ENCODE data around the gene LOXHD1. TPM values are rescaled to one million over a fixed set of nuclear protein-coding genes. Genes with fewer than 3 reads are reported as not detected.

LOXHD1 gene, protein sequence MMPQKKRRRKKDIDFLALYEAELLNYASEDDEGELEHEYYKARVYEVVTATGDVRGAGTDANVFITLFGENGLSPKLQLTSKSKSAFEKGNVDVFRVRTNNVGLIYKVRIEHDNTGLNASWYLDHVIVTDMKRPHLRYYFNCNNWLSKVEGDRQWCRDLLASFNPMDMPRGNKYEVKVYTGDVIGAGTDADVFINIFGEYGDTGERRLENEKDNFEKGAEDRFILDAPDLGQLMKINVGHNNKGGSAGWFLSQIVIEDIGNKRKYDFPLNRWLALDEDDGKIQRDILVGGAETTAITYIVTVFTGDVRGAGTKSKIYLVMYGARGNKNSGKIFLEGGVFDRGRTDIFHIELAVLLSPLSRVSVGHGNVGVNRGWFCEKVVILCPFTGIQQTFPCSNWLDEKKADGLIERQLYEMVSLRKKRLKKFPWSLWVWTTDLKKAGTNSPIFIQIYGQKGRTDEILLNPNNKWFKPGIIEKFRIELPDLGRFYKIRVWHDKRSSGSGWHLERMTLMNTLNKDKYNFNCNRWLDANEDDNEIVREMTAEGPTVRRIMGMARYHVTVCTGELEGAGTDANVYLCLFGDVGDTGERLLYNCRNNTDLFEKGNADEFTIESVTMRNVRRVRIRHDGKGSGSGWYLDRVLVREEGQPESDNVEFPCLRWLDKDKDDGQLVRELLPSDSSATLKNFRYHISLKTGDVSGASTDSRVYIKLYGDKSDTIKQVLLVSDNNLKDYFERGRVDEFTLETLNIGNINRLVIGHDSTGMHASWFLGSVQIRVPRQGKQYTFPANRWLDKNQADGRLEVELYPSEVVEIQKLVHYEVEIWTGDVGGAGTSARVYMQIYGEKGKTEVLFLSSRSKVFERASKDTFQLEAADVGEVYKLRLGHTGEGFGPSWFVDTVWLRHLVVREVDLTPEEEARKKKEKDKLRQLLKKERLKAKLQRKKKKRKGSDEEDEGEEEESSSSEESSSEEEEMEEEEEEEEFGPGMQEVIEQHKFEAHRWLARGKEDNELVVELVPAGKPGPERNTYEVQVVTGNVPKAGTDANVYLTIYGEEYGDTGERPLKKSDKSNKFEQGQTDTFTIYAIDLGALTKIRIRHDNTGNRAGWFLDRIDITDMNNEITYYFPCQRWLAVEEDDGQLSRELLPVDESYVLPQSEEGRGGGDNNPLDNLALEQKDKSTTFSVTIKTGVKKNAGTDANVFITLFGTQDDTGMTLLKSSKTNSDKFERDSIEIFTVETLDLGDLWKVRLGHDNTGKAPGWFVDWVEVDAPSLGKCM (N-terminal part only)
- total RNA-seq = 1 to 10 TPM in 1 of 2 donors, under 1 TPM in 1; 0.27 to 5.5 TPM

DNA sequence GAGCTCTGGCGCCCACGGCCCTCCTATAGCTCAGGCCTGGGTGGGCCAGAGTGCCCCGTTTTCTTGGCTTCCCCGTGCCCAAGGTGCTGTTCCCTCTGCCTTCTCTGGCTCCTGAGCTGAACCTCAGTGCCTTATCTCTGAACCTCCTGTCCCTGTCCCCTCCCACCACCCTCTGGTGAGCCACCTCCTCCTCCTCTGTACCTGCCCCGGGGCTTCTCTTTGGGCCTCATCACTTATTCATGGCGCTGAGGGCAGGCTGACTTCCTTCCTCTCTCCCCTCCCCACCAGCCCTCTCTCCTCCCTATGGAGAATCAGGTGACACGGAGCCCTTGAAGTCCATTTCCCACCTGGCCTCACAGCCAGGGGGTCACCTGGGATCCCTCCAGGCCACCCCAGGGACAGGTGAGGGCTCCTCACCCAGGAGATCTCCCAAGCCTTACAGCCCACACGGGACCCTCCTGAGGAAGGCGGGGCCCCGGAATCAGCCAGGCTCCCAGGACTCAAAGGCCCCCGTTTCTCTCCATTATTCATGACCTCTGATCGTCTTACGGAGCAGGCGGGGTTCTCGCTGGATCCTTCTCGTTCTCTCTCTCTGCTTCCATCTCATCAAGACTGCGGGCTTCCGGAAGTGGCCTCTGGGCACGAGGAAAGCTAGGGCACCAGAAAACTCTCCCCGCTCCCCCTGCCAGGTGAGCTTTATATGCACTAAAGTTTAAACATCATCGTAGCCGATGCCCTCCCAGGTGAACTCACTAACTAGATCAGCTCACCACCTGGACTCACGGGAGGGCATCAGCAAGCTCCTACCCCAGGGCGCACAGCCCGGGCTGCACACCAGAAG is at the start of gene LOXHD1:
Gene LOXHD1, minus strand, starts transcription at position 106 of the 841 bp plus-strand sequence. CDS start 187 bp downstream, outside the sequence.
- ATAC-seq (ENCODE audit: insufficient number of reproducible peaks, low FRiP score, low read depth) (no peak), DNase-seq (ENCODE audit: low spot score) (no peak)
- Histone ChIP-seq H3K4me3 (no peak within 1 kb of the TSS), H3K27ac (no peak within 1 kb of the TSS), H3K36me3 (no peaks in the 10 kb centered on the region), H3K9me3 (no peaks in the 10 kb centered on the region), H3K4me1 (ENCODE audit: control insufficient read depth in 1 of 2, low read depth in 2 of 2) (no peaks in the 10 kb centered on the region), H3K27me3 (replicated peaks; ENCODE audit: insufficient read depth) (no peaks in the 10 kb centered on the region)
- TF ChIP-seq, protein P1, sequence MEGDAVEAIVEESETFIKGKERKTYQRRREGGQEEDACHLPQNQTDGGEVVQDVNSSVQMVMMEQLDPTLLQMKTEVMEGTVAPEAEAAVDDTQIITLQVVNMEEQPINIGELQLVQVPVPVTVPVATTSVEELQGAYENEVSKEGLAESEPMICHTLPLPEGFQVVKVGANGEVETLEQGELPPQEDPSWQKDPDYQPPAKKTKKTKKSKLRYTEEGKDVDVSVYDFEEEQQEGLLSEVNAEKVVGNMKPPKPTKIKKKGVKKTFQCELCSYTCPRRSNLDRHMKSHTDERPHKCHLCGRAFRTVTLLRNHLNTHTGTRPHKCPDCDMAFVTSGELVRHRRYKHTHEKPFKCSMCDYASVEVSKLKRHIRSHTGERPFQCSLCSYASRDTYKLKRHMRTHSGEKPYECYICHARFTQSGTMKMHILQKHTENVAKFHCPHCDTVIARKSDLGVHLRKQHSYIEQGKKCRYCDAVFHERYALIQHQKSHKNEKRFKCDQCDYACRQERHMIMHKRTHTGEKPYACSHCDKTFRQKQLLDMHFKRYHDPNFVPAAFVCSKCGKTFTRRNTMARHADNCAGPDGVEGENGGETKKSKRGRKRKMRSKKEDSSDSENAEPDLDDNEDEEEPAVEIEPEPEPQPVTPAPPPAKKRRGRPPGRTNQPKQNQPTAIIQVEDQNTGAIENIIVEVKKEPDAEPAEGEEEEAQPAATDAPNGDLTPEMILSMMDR (IDR thresholded peaks at IDR 0.05) = no peak

DNA sequence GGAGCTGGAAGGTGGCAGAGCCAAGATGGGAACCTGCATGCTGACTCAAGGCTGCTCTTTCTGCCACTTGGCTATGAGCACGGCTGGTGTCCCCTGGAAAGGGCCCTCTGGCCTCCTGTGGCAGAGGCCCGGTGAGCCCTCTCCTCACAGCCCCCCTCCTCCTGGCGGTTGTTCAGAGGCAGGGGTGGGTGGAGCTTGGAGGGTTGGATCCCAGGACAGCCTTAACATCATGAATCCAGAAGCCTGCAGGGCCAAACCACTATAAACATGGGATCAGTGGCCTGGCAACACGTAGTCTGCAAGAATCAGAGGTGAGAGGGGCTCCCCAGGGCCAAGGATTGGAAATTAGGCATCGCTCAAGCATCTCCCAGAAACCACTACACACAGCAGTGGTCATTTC is 48.5 kb upstream of the LOXHD1 start:
- H3K36me3 ChIP-seq = no peaks in the 10 kb centered on the region
- TF ChIP-seq, protein P1 (IDR thresholded peaks at IDR 0.05) = no peak
- DNase-seq (ENCODE audit: low spot score) (no peak), ATAC-seq (ENCODE audit: insufficient number of reproducible peaks, low FRiP score, low read depth) (no peak)
- no peak overlapping the region for H3K4me3 ChIP-seq
- H3K27ac ChIP-seq = no peak overlapping the region
- H3K9me3 ChIP-seq = no peaks in the 10 kb centered on the region
- no peaks in the 10 kb centered on the region for H3K27me3 ChIP-seq (replicated peaks; ENCODE audit: insufficient read depth)
- H3K4me1 ChIP-seq (ENCODE audit: control insufficient read depth in 1 of 2, low read depth in 2 of 2) = no peaks in the 10 kb centered on the region

DNA sequence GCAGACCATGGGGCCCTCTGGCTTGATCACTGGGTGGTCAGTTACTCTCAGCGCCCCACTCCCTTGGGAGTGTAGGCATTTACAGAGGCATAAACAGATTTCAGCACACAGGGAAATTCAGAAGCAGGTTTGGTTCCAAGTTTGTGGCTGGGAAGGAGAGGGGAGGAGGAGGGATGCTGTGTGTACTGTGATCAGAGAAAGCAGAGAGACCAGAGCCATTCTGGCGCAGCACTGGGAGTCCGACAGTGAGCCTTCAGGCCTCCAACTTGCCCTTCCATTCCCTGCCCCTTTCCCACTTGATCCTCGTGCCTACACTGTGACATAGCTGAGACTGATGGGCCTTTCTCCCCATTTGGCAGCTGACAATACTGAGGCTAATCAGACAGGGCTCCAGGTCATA is 47.8 kb upstream of the LOXHD1 start:
- H3K9me3 ChIP-seq = no peaks in the 10 kb centered on the region
- DNase-seq (ENCODE audit: low spot score) = no peak
- TF ChIP-seq, protein P1 (IDR thresholded peaks at IDR 0.05) = no peak
- H3K27me3 ChIP-seq (replicated peaks; ENCODE audit: insufficient read depth) = no peaks in the 10 kb centered on the region
- H3K27ac ChIP-seq = no peak overlapping the region
- no peak for ATAC-seq (ENCODE audit: insufficient number of reproducible peaks, low FRiP score, low read depth)
- H3K4me3 ChIP-seq = no peak overlapping the region
- H3K36me3 ChIP-seq = no peaks in the 10 kb centered on the region
- no peaks in the 10 kb centered on the region for H3K4me1 ChIP-seq (ENCODE audit: control insufficient read depth in 1 of 2, low read depth in 2 of 2)

DNA sequence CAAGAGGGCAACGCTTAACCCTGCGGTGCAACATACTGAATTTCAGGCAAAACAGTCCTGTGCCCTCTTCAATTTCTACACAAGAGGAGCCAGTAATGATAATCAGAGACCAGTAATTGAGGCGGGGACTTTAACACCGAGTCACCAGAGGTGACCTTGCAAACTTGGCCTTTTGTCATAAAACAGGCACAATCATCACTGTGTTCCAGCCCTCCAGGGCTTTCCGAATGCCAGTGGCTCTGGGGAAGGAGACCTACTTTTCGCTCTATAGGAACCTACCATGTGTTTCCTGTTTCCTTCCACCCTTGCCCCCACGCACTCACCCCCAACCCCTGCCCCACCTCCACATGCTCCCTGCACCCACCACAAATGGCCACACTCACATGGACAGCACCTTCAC is 47.2 kb upstream of the LOXHD1 start:
- TF ChIP-seq, protein P1 (IDR thresholded peaks at IDR 0.05) = no peak
- H3K9me3 ChIP-seq = no peaks in the 10 kb centered on the region

More for the DNA sequence above, 47.2 kb upstream of the LOXHD1 start:
- no peaks in the 10 kb centered on the region for H3K36me3 ChIP-seq
- ATAC-seq (ENCODE audit: insufficient number of reproducible peaks, low FRiP score, low read depth) (no peak), DNase-seq (ENCODE audit: low spot score) (no peak)
- no peaks in the 10 kb centered on the region for H3K27me3 ChIP-seq (replicated peaks; ENCODE audit: insufficient read depth)
- H3K27ac ChIP-seq = no peak overlapping the region
- H3K4me1 ChIP-seq (ENCODE audit: control insufficient read depth in 1 of 2, low read depth in 2 of 2) = no peaks in the 10 kb centered on the region
- H3K4me3 ChIP-seq = no peak overlapping the region
